HG02943 (cell line): Measurements from ENCODE around the gene PPP1R3G.
"Not testable (repeated sequence)": the region's sequence is repeated elsewhere in the genome, so short reads cannot be mapped to it uniquely, and the experiment has no call there.

Experiments
- ATAC-seq: cut with Tn5 transposase; IDR thresholded peaks from one replicate; pipeline ENCODE4 v1.9.1; 2021; ENCODE audit warnings: mild to moderate bottlenecking, low read depth, moderate library complexity; ENCODE audit not compliant: unreplicated experiment

PPP1R3G gene

DNA sequence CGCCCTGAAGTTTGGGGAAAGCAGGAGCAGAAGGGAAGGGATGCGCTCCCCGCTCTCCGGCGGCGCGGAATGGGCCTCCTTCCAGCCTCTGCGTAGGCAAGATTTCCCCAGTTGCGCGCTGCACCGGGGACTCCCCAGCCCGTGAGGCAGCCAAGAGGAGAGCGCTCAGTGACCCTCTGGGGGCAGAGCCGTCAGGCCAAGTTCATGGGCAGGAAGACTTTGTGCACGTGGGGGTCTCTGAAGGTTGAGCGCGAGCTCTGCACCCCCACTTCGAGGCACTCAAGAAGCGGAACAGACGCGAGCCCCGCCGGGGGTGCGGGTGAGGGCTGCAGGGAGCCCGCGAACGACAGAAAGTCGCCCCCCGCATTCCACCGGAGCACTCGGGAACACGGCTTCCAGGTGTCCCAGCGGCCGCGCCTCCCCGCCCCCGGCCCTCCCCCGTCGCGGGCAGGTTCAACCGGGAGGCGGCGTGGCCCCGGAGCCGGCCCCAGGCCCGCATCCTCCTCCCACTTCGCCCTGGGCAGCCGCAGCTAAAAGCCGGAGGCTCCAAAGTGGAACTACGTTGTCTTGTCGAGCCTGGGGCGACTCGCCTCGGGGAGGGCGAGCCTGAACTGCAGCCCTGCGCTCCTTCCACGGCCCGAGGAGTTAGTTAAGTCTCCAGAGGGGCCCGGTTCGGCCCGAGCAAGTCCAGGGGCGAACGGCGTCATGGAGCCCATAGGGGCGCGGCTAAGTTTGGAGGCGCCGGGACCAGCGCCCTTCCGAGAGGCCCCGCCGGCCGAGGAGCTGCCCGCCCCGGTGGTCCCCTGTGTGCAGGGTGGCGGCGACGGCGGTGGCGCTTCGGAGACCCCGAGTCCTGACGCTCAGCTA is at the start of gene PPP1R3G:
Gene PPP1R3G (plus strand): TSS at position 561 of the 867 bp plus-strand sequence. CDS start 145 bp downstream, at position 706.
- no peak for ATAC-seq

DNA sequence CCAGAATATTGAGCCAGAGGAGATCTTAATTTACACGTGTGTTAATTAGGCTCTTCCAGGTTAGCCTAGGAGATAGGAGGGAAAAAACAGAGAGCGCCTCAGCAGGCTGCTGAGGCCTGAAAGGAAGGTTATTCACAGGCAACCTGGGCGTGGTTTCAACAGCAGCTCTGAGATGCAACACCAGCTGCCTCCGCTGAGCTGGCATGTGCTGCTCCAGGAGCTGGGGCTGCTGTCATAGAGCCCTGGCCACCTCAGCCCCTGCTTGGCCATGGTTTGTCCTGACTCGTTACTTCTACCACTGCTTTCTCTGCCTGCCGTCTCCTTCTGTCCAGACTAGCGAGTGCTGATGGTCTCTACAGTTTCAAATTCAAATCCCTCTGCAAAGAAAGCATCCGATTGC is 48.9 kb upstream of the PPP1R3G start:
- ATAC-seq = no peak

DNA sequence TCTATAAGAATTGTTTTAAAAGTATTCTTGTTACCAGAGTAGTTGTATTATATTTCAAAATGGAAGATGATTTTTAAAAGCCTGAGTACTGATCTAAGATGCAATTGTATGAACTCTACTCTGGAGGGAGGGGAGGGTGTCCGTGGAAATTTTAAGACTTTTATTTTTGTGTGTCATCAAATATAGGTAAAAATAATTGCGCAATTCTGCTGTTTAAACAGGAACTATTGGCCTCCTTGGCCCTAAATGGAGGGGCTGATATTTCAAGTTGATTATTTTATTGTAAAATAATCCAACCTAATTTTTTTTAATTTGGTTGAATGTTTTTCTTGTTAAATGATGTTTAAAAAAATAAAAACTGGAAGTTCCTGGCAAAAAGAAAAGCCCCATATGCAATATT is 43.2 kb upstream of the PPP1R3G start:
- no peak for ATAC-seq

DNA sequence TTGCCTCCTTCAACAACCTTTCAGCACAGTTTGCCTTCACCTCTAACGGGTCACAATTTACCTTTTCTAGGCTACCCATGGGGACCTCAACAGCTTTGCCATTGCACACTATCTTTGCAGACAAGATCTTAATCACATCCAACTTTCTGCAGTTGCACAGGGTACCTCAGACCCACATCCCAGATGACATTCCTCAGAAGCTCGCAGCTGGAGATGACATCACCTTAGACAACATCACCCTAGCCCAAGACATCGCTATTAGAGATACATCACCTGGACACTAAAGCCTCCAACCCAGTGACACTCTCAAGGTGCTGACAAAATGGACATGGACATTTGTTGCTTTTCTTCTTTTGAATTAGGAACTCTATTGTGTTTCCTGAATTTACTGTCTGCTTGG is 42.7 kb upstream of the PPP1R3G start:
- ATAC-seq = no peak

DNA sequence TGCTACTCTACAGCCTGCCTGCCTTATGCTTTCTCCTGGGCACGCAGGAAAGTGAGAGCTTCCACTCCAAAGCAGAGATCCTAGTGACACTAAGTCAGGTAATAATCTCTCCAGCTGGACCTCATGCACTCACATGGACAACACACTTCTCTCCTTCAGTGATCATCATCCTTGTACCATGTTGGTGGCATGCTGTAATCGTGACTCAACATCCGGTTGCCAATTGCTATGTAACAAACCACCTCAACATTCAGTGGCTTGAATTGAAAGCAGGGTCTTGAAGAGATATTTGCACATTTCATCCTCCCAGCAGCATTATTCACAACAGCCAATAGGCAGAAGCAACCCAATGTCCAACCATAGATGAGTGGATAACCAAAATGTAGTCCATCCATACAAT is 40.3 kb upstream of the PPP1R3G start:
- no peak for ATAC-seq

DNA sequence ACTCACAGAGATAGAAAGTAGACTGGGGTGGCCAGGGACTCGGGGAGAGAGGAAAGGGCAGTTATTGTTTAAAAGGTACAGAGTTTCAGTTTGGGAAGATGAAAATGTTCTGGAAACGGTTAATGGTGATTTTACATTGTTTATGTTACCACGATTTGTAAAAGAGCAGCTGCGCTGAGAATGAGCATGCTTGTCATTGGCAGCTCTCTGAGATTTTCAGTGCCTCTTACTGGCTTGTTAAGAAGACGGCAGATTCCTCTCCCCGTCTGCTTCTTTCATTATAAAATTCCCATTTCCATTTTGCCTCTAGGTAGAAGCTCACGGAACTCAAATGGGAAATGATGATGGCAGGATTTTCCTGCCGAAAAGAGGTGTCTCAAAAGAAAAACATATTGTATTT is 39.7 kb upstream of the PPP1R3G start:
- no peak for ATAC-seq

DNA sequence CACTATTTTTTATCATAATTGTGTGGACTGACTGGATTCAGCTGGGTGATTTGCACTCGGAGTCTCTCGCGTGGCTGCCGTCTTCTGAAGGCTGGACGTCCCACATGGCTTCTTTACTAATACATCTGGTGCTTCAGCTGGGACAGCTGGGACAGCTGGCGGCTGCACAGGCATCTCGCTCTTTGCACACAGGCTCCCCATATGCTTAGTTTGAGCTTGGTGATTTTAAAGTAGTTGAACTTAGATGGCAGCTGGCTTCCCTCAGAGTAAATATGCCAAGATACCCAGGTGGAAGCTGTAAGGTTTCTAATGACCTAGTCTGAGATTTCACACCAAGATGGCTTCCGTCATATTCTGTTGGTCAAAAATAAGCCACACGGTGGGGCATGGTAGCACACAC is 38.7 kb upstream of the PPP1R3G start:
- ATAC-seq = no peak

DNA sequence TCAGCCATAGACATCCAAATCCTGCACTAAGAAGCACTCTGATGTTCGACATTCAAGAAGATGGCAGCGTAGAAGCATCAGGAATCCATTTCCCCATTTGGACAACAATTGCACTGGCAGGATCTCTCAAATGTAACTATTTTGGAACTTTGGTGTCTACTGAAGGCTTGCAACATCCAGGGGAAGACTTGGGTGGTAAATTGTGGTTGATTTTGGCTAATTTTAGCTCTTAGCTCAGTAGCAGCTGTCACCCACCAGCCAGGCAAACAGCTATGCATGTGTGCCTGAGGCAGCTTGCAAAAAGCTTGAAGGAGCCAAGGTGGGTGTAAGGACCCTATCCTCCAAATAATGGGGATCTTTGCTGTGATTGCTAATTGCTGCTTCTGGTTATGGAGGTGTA is 35.1 kb upstream of the PPP1R3G start:
- no peak for ATAC-seq

DNA sequence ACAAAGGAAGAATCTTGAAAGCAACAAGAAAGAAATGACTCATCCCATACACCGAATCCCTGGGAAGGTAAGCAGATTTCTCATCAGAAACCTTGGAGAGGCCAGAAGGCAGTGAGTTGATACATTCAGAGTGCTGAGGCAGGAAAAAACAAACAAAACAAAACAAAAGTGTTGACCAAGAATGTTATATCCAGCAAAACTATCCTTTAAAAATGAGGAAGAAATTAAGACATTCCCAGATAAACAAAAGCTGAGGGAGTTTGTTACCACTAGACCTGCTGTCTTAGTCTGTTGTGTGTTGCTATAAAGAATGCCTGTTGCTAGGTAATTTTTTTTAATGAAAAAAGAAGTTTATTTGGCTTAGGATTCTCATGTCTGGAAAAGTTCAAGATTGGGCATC is 33.7 kb upstream of the PPP1R3G start:
- no peak for ATAC-seq

DNA sequence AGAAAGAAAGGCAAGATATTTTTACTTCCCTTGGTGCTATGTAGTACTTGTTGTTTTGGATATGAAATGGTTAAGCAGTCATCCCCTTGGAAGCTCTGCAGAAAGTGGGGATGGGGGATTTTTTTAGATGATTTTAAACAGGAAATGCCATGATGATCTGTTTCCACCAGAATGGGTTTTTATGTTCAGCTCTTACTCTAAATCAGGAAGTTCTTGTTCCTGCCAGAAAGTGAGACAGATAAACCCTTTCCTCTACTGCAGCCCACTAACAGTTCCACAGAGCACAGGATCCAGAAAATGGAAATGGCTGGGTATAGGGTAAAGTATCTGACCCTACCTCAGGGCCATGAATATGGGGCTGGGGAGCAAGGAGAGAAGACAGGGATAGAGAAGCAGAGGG is 32.1 kb upstream of the PPP1R3G start:
- ATAC-seq = no peak

DNA sequence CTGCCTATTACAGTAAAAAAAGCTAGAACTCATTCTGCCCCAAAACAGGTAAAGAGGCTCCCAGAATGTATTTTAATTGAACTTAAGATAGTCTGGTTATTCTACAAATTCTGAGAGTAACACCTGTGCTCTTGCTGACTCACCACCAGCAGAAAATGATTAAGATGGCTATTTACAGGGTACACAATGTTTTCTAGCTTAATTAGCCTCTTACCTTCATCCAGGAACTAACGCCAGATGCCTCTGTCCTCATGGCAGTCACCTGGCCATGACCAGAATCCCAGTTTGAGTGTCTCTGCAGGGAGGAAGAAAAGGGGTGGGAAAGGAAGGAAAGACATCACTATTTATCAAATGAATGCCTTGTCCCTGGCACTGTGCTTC is 31.3 kb upstream of the PPP1R3G start:
- no peak for ATAC-seq

DNA sequence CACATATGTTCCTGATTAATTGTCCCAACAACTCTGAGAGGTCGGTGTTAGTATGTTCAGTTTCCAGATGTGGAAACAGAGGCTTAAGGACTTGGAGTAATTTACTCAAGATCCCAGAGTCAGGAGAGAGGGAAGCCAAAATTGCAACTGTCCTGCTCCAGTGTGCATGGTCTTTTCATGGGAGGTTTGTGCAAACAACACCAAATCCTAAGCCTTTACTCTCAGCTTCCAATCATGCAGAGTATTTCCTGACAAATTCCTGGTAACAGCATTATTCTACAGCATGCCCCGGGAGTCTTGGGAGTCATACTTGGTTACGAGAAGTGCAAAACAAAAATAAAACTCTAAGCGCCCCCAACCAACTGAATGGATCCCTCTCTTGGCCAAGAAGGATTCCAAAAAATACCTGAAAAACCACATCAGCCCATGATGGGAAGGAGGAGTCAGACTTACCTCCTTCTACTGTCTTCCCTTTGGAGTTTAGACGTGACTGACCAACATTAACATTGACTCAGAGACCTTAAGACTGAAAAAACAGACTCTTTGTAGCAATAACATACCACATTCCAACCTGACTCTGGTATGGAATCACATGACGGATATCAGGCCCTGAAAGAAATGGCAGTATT is 30.8 kb upstream of the PPP1R3G start:
- no peak for ATAC-seq

DNA sequence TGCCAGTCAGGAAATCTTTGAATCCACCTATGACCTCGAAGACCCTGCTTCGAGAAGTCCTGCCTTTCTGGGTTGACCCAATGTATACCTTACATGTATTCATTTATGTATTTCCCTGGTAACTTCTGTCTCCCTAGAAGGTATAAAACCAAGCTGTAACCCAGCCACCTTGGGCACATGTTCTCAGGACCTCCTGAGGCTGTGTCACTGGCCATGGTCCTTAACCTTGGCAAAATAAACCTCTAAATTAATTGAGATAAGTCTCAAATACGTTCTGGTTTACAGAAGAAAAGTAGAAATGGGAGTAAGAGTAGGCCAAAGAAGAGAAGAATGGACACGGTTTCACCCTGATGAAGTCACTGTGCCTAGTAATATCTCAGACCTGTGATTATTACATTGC is 30.0 kb upstream of the PPP1R3G start:
- ATAC-seq = no peak

DNA sequence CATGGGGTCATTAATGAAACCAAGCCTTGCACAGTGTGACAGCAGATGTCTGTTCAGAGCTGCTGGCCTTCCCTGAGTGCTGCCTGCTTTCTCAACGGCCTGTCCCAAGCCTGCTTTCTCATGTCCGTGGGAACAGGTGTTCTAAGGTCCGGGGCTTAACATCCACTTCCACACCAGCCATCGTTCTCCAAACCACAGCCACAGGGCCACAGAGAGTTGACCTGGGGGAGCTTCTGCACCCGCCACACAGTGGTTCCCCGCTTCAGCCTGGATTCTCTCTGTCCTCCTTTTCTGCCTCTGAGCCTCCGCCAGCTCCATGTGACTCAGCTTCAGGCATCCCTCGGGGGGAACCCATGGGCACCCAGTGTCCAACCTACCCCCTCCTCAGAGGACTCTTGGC is 26.9 kb upstream of the PPP1R3G start:
- no peak for ATAC-seq

DNA sequence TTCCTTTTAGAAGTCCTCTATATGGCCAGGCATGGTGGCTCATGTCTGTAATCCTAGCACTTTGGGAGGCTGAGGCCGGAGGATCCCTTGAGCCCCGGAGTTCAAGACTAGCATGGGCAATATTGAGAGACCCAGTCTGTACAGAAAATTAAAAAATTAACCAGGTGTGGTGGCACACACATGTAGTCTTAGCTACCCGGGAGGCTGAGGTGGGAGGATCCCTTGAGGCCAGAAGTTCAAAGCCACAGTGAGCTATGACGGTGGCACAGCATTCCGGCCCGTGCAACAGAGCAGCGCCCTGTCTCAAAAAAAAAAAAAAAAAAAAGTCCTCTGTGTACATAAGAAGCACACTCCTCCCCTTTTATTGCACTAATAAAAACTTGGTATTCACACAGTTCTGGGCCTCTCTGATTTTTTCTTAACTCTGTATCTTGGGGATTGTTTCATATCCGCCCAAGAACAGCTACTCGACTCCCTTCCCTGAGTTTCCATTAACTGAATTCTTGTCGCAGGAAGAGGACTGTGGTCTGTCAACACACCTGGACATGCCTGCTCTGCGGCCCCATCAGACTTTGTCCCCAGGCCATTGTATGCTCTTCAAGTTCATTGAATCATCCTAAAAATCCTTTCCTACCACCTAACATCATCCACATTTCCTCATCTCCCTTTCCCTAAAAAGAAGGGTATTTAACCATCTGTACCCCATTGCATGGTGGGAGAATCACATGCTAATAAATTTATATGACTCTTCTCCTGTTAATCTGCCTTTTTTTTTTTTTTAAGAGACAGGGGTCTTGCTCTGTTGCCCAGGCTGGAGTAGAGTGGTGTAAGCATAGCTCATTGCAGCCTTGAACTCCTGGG is 25.9 kb upstream of the PPP1R3G start:
- ATAC-seq = no peak

DNA sequence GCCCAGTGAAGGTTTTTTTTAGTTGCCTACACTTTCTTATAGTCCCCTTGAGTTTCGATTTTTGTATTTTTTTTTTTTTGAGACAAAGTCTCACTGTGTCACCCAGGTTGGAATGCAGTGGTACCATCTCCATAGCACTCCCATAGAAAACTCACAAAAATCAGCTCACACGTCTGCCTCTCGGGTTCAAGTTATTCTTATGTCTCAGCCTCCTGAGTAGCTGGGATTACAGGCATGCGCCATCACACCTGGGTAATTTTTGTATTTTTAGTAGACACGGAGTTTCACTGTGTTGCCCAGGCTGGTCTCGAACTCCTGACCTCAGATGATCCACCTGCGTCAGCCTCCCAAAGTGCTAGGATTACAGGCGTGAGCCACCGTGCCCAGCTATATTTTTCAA is 24.7 kb upstream of the PPP1R3G start:
- ATAC-seq = not testable (repeated sequence)

DNA sequence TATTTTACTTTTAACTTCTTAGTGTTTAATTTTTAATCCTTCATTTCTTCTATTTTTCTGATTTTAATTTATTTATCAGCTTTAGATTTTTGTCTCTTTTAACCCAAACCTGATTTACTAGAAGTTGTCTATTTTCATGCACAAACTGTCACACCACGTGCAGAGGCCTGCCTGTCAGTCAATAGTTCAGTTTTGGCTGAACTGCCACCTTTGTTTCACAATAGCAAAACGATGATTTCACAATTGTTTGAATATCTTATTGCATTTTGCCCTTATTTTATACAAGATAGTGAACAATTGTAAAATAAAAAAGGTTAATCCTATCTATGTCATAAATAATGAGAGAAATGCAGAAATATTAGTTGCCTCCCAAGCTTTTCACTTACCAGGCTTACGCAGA is 24.0 kb upstream of the PPP1R3G start:
- ATAC-seq = no peak

DNA sequence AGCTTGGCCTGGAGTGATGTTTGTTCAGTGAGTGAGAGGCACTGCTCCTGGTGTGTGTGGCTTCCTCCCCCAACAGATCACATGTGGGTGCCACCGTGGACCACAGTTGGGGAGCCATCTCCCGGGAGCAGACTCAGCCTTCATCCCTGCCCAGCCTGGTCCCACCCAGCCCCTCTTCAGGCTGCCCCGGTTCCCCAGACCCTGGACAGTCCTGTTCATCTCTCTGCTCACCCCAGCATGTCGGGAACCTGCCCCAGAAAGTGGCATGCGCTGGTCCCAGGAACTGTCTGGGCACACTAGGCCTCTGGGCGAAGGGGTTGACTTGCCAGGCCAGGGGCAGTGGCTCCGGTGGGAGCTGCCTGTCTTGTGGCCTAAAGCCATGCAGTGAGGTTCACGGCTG is 21.5 kb upstream of the PPP1R3G start:
- no peak for ATAC-seq

DNA sequence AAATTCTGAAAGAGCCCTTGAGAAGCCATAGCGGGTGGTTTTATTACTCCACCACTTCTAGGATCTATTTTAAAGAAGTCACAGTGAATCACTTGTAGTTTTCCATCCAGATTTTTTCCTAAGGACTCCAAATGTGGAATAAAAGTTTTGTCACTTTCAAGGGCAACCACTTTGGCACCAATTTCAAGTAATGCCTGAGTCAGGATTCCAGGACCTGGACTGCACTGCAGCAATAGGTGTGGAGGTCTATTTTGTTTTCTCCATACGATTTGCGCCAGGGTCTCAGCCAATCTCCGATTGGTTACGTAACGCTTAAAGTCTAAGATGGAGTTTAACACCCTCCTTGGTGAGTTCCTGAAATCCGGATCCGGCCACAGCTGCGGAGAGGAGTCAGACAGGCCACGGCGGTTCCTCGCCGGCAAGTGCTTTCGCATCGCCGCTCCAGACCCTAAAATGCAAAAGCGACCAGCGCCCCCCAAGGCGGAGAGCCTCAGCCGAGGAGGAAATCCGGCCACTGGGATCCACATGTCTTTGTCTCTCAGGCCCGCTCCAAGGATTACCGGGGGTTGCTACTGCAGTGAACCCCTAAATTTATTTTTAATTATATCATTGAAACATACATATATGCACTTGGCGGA is 18.6 kb upstream of the PPP1R3G start:
- no peak for ATAC-seq

DNA sequence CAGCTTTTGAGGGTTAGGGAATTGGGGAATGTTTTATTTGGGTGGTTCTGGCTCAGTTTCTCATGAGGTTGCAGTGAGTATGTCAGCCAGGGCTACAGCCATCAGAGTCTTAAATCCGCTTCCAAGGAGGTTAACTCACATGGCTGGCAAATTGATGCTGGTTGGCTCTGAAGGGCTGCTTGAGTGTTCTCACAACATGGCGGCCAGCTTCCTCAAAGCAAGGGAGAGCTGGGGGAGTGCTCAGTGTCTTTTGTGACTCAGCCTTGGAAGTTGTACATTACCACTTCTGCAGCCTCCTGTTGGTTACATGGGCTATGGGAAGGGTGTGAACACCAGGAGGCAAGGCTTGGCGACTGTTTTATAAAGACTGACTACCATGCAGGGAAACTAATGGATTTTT is 17.8 kb upstream of the PPP1R3G start:
- ATAC-seq = no peak
